Measurements from ENCODE around the gene NOS1AP. TPM values are rescaled to one million over a fixed set of nuclear protein-coding genes. Genes with fewer than 3 reads are reported as not detected.
A peak's percentile ranks its signal among the peaks of the same experiment; 100 is the strongest.
"Not testable (repeated sequence)": the region's sequence is repeated elsewhere in the genome, so short reads cannot be mapped to it uniquely, and the experiment has no call there.

Gene NOS1AP
- total RNA-seq, 4 donors from 2014 or later = 1.9 to 5.4 (median 3.1) TPM

GRCh38 chr1:162056043-162056442 lies 13.4 kb upstream of the NOS1AP start:
- no peak for TF ChIP-seq CTCF (IDR thresholded peaks at IDR 0.05)
- DNase-seq (ENCODE audit: low spot score) (no peak), ATAC-seq (ENCODE audit: low FRiP score) (peak; percentile 77)

GRCh38 chr1:162056579-162056978 lies 12.9 kb upstream of the NOS1AP start:
- TF ChIP-seq CTCF (IDR thresholded peaks at IDR 0.05) = no peak
- DNase-seq (ENCODE audit: low spot score) = no peak
- ATAC-seq (ENCODE audit: low FRiP score) = no peak

- no peak for ATAC-seq (ENCODE audit: low FRiP score)
- no peak for DNase-seq (ENCODE audit: low spot score)
- no peak for TF ChIP-seq CTCF (IDR thresholded peaks at IDR 0.05)
Observed at GRCh38 chr1:162059721-162060120, 9.8 kb upstream of the NOS1AP start.

GRCh38 chr1:162060314-162060713 lies 9.2 kb upstream of the NOS1AP start:
- ATAC-seq (ENCODE audit: low FRiP score) (no peak), DNase-seq (ENCODE audit: low spot score) (no peak)
- TF ChIP-seq CTCF (IDR thresholded peaks at IDR 0.05) = no peak

- ATAC-seq (ENCODE audit: low FRiP score) (peak; percentile 82), DNase-seq (ENCODE audit: low spot score) (no peak)
- TF ChIP-seq CTCF (IDR thresholded peaks at IDR 0.05) = no peak
Observed at GRCh38 chr1:162062542-162063015, 6.9 kb upstream of the NOS1AP start.

- ATAC-seq (ENCODE audit: low FRiP score) = no peak
Observed at GRCh38 chr1:162065016-162065415, 4.5 kb upstream of the NOS1AP start.

GRCh38 chr1:162066836-162067235 lies 2.7 kb upstream of the NOS1AP start:
- ATAC-seq (ENCODE audit: low FRiP score); DNase-seq (ENCODE audit: low spot score): not testable (repeated sequence)

More at GRCh38 chr1:162065016-162065415, 4.5 kb upstream of the NOS1AP start:
- no peak for TF ChIP-seq CTCF (IDR thresholded peaks at IDR 0.05)
- no peak for DNase-seq (ENCODE audit: low spot score)

GRCh38 chr1:162067466-162067865 lies 2.0 kb upstream of the NOS1AP start:
- no peak for TF ChIP-seq CTCF (IDR thresholded peaks at IDR 0.05)
- ATAC-seq (ENCODE audit: low FRiP score) (no peak), DNase-seq (ENCODE audit: low spot score) (no peak)
